ENCODE measurements around the gene DNAJC13.

DNAJC13 gene

DNA sequence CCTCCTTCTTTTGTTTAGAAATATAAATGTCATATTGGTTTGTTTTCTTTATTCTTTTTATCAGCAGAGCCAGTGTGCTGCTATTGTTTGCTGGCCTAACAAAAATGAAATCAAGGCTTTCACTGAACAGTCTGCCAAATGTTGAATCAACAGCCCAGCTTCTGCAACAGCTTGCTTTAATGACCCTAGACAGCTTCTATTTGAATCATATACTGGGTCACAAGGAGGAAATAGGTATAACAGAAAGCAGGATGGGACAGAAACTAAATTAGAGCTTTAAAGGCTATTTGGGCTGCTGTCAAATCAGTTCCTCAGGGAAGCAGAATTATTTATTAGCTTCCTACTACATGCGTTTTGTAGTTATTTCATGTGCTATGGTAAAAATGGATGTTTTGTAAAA lies 12.1 kb upstream of the DNAJC13 start:
- no peak for DNase-seq (ENCODE audit: low read depth in 2 of 2)

DNA sequence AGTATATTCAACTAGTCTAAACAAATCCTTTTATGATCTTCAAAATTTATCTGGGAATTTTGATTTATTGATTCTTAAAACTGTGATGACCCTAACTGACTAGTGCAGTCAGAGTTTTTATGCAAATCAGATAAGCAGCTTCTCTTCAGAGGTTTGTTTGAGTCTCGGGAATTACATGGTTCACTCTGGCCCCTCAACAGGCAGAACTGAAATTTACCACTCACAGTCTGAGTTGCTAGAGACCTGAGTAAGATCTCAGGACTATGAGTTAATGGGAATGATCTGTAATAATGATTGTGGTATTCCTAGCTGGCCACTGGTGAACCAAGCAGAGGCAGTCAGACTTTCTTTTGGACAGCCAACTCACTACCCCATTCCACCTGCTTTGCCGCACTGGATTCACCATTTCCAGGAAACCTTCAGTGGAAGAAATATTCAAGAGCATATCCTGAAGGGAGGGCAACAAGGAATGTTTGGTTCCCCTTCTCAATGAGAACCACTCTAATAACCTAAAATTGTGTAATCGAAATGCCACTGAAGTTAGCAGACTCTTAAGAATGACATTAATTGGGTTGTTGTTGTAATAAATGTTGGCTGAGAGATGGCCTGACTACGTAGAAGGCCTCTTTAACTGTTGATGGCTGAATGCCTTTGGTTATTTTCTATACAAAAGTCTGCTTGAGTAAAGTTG lies 11.5 kb upstream of the DNAJC13 start:
- DNase-seq (ENCODE audit: low read depth in 2 of 2): no peak

DNA sequence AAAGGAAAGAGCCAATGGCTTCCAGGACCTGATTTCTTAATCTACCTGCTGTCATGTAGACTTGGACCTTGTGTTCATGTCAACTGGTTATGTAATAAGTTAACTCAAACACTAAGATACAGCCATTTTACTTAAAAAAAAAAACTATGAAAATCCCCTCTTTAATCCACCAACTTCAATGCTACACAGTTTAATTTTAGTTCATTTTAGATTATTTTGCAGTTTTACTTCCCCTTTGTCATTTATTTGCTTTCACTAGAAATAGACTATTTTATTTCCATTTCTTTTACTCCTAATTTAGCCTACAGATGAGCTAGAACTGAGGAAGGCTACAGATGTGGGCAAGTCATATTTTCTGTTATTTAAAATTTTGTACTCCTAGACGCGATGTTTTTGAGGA lies 10.7 kb upstream of the DNAJC13 start:
- no peak for DNase-seq (ENCODE audit: low read depth in 2 of 2)

DNA sequence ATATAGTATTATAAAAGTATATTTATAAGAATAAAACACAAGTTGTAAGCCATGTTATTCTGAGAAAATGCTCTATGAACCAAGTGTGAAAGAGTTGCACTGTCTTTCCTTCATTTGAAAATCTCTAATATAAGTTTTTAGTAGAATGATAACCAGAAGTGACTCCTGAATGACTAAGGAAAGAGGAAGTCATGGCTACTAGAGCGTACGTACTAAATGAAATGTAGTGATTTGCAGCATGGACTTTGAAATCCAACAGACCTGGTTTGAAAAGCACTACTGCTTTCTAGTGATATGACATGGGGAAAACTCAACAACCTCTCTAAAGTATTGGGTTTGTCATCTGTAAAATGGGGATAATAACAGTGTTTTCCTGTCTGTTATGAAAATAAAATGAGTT lies 10.3 kb upstream of the DNAJC13 start:
- DNase-seq (ENCODE audit: low read depth in 2 of 2): no peak

DNA sequence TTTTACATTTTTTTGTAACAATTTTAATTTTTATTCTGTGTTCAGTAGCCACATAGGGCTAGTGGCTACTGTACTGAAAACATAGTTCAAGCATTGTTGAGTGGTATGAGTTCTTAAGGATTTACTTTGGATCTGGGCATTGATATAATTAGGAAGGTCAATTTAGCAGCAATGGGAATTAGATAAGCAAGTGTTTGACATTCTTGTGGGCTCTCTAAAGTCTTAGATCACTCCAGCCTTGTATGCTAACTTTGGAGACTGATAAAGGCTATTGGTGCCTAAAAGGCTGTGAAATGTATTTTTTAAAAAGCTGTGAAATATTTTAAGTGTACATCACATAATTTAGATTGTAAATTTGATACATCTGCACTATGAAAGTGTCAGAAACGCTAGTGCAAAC lies 2.5 kb upstream of the DNAJC13 start:
- DNase-seq (ENCODE audit: low read depth in 2 of 2): no peak

DNA sequence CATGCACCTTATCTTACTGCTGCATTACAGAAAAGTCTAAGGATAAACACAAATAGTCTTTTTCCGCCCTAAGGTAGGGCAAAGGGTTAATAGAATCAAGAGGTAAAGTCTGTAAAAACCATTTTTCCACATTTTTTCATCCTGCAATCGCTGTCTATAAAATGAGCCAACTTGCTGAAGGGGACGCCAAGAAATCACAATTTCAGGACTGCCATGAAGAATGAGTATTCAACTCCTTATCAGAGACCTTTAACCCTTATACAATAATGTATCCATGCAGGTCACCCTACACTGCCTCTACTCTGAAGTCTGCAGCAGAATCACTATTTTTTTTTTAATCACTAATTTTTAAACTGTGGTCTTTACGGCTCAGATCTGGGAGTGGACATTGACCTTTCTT lies 1.1 kb upstream of the DNAJC13 start:
- DNase-seq (ENCODE audit: low read depth in 2 of 2): no peak

DNA sequence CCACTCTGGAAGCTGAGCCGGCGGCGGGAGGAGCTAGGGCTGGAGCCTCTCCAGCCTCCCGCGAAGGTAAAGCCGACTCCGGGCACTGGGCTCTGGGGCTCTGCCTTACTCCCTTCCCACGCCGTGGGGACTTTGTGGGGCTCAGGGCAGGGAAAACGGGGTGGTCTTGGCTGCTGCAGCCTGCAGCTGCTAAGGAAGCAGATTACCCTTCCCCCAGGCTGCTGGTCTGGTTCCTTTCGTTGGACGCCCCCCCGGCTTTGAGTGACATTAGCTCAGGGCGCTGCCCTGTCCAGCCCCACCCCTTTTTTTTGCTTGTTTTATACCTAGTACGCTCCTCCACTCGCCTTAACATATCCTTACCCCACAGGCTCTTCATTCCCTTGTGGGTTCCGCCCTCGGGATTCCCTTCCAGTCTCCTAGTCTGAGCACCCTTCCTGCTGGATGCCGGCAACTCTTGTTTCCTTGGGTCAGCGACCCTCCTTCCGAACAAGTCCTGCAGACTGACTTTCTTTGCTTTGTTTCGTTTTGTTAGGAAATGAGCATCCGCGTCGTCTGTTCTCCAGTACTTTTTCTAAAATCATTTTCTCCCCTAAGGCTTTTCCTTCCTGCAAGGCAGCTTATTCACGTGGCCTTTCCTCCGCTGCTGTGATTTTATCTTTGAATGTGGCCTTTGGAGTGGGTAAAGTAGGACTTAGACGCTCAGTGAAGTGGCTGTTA lies 551 bp downstream of the DNAJC13 start:
- peak; percentile 9 to 15 for DNase-seq (ENCODE audit: low read depth in 2 of 2)

DNA sequence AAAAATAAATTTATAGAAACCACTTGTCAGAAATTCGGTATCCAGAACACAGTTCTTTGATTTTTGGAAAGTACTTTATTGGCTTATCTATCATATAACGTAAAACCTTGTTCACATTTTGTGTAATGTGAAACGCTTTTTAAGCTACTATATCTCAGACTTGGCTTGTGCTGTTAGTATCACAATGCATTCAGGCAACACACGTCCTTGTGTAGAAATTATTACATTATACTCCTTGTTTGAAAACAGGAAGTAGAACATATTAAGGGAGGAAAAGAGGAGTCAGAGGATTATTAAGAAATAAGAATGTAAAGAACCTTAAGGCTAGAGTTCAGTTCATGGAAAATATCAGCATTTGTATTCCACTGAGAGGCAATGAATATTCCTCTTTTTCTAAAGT lies 1.6 kb downstream of the DNAJC13 start:
- no peak for DNase-seq (ENCODE audit: low read depth in 2 of 2)

DNA sequence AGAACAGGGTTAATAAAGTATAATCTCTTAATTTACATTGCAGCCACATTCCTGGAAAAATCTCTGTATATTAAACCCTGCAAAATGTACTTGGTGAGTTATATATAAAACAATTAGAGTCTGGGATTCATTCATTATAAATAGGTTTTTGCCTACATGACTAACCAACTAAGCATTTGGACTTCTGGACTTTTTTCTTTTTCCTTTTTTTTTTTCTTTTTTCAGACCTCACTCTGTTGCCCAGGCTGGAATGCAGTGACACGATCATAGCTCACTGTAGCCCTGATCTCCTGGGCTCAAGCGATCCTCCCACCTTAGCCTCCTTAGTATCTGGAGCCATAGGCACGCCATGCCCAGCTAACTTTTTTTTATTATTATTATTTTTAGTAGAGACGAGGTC lies 4.5 kb downstream of the DNAJC13 start:
- DNase-seq (ENCODE audit: low read depth in 2 of 2): no peak

DNA sequence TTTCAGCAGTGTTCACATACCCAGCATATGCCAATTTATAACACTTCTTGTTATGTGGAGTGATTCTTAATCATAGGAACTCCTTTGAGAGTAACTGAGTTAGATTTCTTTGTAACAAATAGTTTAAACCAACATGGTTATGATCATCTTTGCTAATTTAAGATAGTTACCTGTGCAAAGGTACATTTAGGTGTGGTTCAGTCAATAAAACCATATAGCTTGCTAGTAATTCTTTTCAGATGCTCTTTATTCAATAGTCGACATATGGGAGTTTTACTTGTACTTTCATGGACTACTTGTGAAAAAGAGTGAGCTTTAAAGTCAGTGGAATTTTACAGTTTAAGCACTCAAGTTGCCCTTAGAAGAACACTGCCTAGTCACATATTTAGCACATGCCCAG lies 5.2 kb downstream of the DNAJC13 start:
- no peak for DNase-seq (ENCODE audit: low read depth in 2 of 2)

DNA sequence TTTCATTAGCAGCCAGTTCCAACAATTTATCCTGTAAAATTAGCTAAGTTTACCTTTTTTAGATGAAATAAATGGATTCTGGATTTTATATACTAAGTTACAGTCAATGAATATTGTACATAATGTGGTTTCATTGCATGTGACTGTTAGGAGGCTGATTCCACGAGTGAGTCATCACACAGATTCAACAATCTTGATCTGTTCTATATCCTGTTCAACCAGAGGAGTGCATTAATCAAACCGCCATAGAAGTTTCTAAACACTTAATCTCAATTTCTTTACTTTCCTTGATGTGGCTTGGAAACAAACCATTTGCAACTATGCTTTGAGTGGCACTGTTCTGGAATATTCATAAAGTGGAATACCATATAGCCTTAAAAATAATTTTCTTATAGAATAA lies 15.3 kb downstream of the DNAJC13 start:
- DNase-seq (ENCODE audit: low read depth in 2 of 2): no peak

DNA sequence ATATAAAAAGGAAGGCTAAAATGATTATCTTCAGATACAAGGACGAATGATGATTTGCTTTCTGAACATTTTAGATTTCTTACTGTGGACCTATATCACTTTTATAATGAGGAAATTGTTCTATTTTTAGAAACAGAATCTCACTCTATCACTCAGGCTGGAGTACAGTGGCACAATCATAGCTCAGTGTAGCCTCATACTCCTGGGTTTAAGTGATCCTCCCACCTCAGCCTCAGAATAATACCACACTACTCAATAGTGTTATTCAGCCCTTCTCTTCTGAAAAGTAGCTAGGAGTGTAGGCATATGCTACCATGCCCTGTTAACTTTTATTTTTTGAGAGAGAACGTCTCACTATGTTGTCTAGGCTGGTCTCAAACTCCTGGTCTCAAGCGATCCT lies 15.8 kb downstream of the DNAJC13 start:
- DNase-seq (ENCODE audit: low read depth in 2 of 2): no peak

DNA sequence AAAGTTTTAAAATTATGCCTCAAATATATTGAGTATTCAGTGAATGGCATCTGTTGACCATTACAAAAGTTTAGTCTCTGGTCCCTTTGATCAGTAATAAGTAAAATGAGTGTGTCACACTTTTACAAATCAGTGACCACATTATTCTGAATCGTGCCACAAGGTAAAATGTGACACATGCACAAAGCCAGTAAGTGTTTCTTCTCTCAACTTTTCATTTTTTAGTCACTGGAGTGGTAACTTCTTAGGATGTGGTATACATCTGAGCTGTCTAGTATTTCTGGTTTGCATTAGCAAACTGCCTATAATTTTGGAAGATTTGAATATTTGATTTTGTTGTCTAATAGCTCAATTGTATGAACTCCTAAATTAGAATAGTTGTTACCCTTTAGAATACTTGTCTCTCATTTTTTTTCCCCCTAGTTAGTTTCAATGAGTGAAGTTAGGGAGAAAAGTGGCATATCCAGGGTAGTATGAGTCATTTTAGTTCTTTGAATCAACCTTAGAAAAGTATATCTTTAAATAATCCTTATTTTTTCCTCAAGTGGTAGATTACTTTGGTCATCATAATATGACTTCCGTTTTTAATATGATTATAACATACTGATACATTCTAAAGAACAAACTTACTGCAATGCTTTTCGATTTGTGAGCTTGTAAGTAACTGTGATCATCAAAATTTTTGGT lies 18.1 kb downstream of the DNAJC13 start:
- no peak for DNase-seq (ENCODE audit: low read depth in 2 of 2)

DNA sequence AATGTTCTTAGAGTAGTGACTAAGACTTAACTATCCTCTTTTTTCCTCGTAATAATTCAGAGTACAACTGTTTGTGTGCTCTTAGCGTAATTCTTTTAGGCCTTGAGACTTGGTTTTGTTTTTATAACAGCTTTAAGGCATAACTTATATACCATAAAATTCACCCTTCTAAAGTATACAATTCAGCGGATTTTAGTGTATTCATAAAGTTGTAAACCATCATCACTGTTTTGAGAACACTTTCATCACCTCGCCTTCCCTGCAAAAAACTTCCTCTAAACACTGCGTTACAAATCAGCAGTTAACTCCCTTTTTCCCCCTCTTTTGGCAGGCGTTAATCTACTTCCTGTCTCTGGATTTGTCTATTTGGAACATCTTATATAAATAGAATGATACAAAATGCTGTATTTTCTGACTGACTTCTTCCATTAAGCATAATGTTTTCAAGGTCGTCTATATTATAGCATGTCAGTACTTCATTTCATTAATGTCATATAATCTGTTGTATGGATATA lies 18.7 kb downstream of the DNAJC13 start:
- no peak for DNase-seq (ENCODE audit: low read depth in 2 of 2)

DNA sequence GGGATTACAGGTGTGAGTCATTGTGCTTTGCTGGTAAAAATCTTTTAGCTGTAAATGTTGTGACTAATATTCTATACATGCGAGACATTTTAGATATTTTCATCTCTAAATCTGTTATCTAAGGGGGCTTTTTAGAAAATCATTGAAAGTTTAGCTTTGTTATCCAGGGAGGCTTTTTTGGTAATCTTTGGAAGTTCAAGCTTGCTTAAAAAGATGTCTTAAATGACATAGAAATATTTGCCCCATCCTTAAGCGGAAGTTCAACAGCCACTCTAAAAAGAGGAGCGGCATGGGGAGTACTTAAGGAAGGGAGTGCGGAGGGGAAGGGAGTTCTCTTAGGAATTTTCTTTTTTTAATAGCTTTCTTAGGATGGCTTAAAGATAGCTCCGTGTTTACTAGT lies 26.1 kb downstream of the DNAJC13 start:
- DNase-seq (ENCODE audit: low read depth in 2 of 2): no peak

DNA sequence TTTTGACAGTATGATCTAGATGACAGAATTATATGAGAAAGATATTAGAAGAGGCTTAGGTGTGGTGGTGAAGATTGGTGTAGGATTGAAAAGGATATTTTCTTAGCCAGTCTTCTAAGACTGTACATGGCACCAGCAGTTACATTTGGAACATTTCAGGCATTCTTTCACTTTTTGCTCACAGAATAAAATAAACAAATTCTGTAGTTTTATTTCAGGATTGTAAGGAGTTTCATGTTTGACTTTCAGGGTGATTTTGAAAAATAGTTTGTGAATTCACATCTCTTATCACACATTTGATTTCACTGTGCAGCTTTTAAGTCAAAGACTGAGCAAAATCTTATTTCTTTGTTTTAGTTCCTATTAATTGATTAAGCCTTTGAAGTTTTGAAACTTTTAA lies 27.1 kb downstream of the DNAJC13 start:
- no peak for DNase-seq (ENCODE audit: low read depth in 2 of 2)

DNA sequence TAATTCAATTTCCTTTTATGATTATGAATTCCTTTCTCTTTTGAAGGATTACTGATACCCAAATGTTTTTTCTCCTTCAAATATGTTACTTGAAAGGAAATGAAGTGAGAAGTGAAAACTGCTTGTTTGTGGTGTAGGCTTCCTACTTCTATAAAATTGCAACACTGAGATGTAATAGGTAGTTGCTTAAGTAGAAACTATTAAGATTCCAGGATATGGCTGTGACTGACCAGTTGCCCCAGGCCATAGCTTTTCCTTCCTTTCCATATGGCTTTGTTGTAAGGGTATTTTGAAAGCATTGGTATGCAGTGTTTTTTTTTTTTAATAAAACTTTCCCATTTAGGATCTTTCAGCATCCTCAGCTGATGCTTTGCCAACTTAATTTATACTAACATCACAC lies 28.5 kb downstream of the DNAJC13 start:
- no peak for DNase-seq (ENCODE audit: low read depth in 2 of 2)

DNA sequence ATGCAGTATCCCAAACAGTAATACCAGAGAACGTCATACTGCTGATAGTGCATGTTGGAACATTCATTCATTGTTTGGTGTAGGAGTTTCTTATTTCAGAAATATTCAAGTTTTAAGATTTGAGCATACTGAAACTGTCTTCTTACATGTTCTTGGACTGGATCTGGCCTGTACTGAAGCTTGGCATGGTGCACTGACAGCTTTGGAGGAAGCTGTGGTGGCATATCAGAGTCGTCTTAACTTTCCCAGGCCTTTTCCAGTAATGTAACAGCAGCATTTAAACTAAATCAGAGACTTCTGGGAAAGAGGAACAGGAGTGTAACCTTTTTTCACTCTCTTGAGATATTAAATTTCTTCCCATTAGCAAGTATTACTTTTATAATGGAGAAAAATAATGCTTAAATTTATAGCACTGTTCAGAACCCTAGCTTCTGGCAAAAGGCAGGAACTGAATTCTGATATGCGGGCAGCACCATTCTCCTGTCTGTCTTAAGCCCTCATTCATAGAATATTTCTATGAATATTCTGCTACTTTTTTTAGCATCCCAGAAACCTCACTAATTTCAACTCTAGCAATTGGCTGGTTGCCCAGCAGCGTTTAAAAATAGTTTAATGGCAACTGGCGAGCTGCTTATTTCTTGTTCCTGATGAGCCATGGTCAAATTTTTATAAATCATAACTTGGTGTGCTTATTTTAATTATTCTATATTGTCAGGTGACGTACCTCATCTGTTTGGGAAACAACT lies 31.1 kb downstream of the DNAJC13 start:
- no peak for DNase-seq (ENCODE audit: low read depth in 2 of 2)

DNA sequence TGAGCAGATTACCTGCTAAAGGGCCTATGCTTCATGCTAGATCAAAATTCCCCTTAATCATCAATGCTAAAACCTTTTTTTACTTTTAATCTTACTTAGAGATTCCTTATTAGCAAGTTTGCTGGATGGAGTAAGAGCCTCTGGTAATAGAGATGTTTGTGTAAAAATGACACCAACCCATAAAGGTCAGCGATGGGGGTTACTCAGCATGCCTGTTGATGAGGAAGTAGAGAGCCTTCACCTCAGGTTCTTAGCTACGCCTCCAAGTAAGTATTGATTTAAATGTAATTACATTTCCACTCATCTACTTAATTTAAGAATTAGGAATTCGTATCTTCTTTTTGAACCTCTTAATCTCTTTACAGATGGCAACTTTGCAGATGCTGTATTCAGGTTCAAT lies 38.8 kb downstream of the DNAJC13 start:
- DNase-seq (ENCODE audit: low read depth in 2 of 2): no peak

DNA sequence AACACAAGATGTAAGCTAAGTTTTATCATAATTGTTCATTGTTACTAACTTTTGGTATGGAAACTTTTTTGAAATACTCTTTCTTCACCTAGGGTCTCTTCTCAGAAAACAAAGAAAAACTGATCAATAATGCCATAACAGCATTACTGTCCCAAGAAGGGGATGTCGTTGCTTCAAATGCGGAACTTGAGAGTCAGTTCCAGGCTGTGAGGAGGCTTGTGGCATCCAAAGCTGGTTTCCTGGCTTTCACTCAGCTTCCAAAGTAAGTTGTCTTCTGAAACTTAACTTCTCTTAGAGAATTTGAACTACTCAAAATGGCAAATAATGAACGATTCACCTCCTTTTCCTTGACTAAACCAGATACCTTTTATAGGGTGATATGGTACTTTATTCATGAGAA lies 39.3 kb downstream of the DNAJC13 start:
- DNase-seq (ENCODE audit: low read depth in 2 of 2): no peak

DNA sequence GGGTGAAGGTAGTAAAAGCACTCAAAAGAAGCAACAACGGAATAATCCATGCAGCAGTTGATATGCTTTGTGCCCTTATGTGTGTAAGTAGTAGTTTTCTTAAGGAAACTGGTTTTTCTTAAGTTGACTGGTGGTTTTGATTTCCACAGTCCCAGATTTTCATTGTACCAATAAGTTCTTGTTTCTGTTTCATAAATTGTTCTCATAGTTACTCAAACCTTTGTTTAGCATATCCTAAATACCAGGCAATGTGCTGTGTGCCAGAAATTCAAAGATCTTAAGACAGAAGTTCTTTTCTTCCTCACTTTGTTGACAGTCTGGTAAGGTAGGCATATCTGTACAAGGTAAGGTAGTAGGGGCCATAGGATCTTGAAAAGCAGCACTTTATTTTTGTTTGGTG lies 40.0 kb downstream of the DNAJC13 start:
- DNase-seq (ENCODE audit: low read depth in 2 of 2): no peak

DNA sequence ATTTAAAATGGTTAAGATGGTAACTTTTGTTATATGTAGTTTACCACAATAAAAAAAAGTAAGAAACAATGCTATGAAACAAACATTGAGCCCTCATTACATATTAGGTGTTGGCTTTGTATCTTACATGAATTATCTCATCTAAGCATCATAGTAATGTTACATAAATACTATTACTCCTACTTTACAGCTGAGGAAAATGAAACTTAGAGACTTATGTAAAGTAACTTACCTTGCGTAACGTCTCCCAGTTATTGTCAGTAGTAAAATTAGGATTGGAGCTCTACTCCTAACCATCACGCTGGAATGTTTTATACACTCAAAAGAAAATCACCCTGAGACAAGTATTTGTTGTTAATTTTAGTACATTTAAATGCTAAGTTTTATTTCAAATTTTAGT lies 42.2 kb downstream of the DNAJC13 start:
- no peak for DNase-seq (ENCODE audit: low read depth in 2 of 2)
